GM12865 (cell line): Measurements from ENCODE around the gene SH2D6.

Experiments used
- DNase-seq: peaks from one replicate; pipeline ENCODE4 v3.0.0; 2010; ENCODE audit warnings: low read depth
- H3K4me3 ChIP-seq: 2 replicates; pipeline ENCODE4 v1.5.1; 2011; ENCODE audit warnings: mild to moderate bottlenecking, low read depth, low read length, control low read depth
- TF ChIP-seq, protein P1 (sequence below): IDR thresholded peaks from 2 replicates; pipeline ENCODE4 v1.5.1; 2011; ENCODE audit warnings: low read length, control low read depth, low read depth, inconsistent platforms; ENCODE audit not compliant: insufficient read depth; ENCODE audit errors: missing control alignments

Gene SH2D6

DNA sequence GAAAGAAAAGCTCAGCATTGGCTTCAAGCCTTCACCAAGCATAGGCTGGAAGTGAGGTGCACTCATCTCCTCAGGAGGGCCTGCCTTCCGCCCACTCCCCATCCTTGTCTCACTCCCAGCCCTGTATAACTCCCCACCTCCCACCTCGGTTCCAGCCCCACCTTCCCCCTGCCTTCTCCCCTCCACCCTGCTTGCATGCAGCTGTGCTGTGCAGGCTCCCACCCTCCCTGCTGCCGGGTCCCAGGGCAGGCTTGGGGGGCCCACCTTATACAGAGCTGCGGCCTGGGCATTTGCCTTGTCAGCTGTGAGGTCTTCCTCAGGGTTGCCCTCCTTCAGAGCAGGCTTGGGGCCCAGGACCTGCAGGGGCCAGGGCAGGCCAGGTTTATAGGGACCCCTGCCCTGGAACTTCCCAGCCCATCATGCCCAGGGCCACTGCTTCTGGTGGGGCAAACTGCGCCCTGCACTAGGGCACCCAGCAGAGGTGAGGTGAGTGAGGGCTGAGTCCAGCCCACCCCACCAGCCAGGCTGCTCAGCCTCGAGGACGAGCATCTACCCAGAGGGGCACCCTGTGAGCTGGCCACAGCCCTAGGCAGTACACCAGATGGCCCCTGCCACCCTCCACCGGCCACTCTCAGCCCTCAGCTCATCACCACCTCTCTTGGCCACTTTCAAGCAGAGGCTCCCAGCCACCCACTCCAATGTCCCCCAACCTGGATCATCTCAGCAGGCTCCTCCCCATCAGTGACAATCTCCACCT, 19.9 kb upstream of the SH2D6 start:
- TF ChIP-seq, protein P1, sequence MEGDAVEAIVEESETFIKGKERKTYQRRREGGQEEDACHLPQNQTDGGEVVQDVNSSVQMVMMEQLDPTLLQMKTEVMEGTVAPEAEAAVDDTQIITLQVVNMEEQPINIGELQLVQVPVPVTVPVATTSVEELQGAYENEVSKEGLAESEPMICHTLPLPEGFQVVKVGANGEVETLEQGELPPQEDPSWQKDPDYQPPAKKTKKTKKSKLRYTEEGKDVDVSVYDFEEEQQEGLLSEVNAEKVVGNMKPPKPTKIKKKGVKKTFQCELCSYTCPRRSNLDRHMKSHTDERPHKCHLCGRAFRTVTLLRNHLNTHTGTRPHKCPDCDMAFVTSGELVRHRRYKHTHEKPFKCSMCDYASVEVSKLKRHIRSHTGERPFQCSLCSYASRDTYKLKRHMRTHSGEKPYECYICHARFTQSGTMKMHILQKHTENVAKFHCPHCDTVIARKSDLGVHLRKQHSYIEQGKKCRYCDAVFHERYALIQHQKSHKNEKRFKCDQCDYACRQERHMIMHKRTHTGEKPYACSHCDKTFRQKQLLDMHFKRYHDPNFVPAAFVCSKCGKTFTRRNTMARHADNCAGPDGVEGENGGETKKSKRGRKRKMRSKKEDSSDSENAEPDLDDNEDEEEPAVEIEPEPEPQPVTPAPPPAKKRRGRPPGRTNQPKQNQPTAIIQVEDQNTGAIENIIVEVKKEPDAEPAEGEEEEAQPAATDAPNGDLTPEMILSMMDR: no peak
- H3K4me3 ChIP-seq: no peak overlapping the region
- no peak for DNase-seq

DNA sequence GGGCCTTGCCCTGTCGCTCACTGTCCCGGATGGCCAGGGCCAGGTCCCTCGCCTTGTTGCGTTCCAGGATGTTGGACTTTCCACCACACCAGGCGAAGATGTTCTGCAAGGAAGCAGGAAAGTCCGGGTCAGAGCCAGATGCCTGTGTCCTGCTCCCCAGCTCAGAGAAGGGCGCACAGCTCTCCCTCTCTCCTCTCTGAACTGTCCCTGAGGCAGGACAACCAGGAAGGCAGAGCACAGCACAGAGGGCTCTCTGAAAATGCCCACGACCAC, 19.4 kb upstream of the SH2D6 start:
- H3K4me3 ChIP-seq: no peak overlapping the region

DNA sequence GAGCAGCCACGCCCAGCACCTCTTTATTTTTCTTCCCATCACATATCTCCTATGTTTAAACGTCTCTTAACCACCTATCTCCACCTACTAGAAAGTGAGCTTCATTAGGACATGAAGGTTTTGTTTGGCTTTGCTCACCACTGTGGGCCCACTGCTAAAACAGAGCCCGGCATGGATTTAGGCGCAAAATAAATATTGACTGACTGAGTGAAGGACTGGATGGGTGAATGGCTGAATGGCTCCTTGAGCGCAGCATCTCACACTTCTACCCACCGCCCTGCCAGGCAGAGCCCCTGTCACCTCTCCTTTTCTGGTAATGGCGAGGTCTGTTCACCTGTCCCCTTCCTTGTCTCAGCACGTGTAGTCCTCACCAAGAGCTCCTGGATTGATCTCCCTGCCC, 18.5 kb upstream of the SH2D6 start:
- no peak for DNase-seq
- H3K4me3 ChIP-seq: no peak overlapping the region
- TF ChIP-seq, protein P1: no peak

More for the DNA sequence above, 19.4 kb upstream of the SH2D6 start:
- TF ChIP-seq, protein P1: no peak
- DNase-seq: no peak

DNA sequence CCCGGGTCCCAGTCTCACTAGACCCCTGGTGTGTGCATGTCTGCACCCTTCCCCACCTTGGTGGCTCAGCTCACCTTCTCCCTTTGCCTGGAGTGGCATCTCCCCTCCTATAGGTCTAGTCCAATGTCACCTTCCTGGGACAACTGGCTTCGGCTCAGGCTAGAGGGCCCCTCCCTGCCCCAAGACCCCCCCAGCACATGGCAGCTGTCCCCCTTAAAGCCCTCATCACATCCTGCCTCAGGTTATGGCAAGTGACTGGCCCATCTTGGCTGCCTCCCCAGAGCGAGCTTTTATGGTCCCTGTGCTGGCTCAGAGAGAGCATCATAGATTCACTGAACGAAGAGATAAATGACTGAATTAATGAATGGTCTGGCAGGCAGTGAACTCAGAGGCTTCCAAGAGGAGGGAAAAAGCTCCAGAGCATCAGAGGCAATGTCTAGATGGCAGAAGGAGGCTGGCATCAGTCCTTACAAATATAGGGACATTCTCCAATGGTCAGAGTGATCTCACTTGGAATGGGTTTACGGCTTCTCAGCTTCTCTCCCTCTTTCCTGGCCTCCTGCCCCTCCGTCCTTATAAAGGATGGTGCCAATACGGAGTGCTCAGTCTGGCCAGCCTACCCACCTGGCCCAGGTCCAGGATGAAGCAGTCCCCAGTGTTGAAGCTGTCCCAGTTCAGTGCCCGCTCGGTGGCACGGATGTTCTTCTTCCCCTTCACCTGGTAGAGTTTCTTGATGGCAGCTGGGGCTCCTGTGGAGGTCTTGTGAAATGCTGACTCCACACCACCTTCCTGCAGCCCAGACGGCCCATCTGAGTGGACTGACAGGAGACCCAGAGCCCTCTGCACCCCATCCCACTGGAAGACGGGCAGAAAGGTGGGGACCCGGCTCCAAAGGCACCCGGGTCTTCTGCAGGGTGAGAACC, 17.7 kb upstream of the SH2D6 start:
- H3K4me3 ChIP-seq: no peak overlapping the region
- TF ChIP-seq, protein P1: no peak
- no peak for DNase-seq

DNA sequence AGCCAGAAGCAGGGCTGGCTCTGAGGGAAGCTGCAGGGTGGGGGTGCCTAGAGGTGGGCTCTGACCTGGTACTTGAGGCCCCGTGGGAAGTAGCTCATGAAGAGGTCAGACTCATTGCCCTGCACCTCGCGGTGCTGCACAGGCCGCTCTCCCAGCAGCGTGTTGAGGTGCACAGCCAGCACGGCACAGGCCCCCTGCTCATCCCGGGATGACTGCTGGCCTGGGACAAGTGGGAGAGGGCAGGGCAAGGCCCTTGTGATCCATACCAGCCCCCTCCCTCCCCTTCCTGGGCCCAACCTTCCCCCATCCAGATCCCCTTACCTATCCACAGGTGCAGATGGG, 17.1 kb upstream of the SH2D6 start:
- H3K4me3 ChIP-seq: no peak overlapping the region
- DNase-seq: no peak
- TF ChIP-seq, protein P1: no peak

DNA sequence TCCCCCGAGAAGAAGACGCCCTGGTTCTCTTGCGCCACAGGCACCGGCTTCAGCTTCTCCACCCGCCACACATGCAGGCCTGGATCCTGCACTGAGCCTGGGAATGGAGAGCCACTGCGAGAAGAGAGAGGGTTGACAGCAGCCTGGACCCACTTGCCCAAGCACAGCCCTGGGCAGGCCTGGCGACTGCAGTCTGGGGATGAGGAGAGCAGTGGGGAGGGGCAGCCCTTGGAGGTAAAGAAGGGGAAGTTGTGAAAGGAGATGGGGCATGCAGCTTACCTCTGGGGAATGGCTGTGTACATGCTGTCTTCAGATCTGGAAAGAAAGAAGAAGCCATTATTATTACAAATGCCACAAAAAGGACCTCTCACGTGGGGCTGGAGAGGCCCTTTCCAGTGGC, 16.7 kb upstream of the SH2D6 start:
- no peak overlapping the region for H3K4me3 ChIP-seq
- TF ChIP-seq, protein P1: no peak
- no peak for DNase-seq
